ENCODE data around the gene ATCAY.
A peak's percentile ranks its signal among the peaks of the same experiment; 100 is the strongest.
"Not testable (repeated sequence)": the region's sequence is repeated elsewhere in the genome, so short reads cannot be mapped to it uniquely, and the experiment has no call there.

The ATCAY gene

GRCh38 chr19:3857449-3858003, 23.0 kb upstream of the ATCAY start:
- DNase-seq (ENCODE audit: low read depth) = no peak

GRCh38 chr19:3860499-3860898, 20.0 kb upstream of the ATCAY start:
- no peak for DNase-seq (ENCODE audit: low read depth)

GRCh38 chr19:3862826-3863500, 17.5 kb upstream of the ATCAY start:
- no peak for DNase-seq (ENCODE audit: low read depth)

GRCh38 chr19:3863648-3864047, 16.8 kb upstream of the ATCAY start:
- no peak for DNase-seq (ENCODE audit: low read depth)

GRCh38 chr19:3866910-3867638, 13.4 kb upstream of the ATCAY start:
- no peak for DNase-seq (ENCODE audit: low read depth)

- no peak for DNase-seq (ENCODE audit: low read depth)
These were observed 12.3 kb upstream of the ATCAY start for GRCh38 chr19:3867971-3868769.

GRCh38 chr19:3868770-3869456, 11.6 kb upstream of the ATCAY start, which contains the start of gene ZFR2:
TSS of gene ZFR2 (minus strand) at chr19:3869038. CDS start at chr19:3869017, 21 bp downstream.
- peak; percentile 6 for DNase-seq (ENCODE audit: low read depth)

- DNase-seq (ENCODE audit: low read depth) = no peak
These were observed 7.3 kb upstream of the ATCAY start for GRCh38 chr19:3873151-3873550.

GRCh38 chr19:3874695-3875094, 5.8 kb upstream of the ATCAY start:
- not testable (repeated sequence) for DNase-seq (ENCODE audit: low read depth)

- DNase-seq (ENCODE audit: low read depth) = no peak
These were observed 829 bp upstream of the ATCAY start for GRCh38 chr19:3879656-3880055.

GRCh38 chr19:3881272-3882040, 971 bp downstream of the ATCAY start:
- no peak for DNase-seq (ENCODE audit: low read depth)

- no peak for DNase-seq (ENCODE audit: low read depth)
These were observed 1.5 kb downstream of the ATCAY start for GRCh38 chr19:3882041-3882384.

GRCh38 chr19:3890591-3890990, 10.1 kb downstream of the ATCAY start:
- DNase-seq (ENCODE audit: low read depth) = no peak

GRCh38 chr19:3893509-3894179, 13.2 kb downstream of the ATCAY start:
- no peak for DNase-seq (ENCODE audit: low read depth)

GRCh38 chr19:3894959-3895358, 14.5 kb downstream of the ATCAY start:
- not testable (repeated sequence) for DNase-seq (ENCODE audit: low read depth)

GRCh38 chr19:3895788-3896187, 15.3 kb downstream of the ATCAY start:
- DNase-seq (ENCODE audit: low read depth) = no peak

GRCh38 chr19:3897936-3898335, 17.5 kb downstream of the ATCAY start:
- no peak for DNase-seq (ENCODE audit: low read depth)

GRCh38 chr19:3898426-3898825, 17.9 kb downstream of the ATCAY start:
- DNase-seq (ENCODE audit: low read depth) = no peak

- no peak for DNase-seq (ENCODE audit: low read depth)
These were observed 19.2 kb downstream of the ATCAY start for GRCh38 chr19:3899531-3900294.
